Measurements from ENCODE around the gene PLIN5. TPM values are rescaled to one million over a fixed set of nuclear protein-coding genes. Genes with fewer than 3 reads are reported as not detected.

PLIN5 gene
- total RNA-seq, 1 donor from 2014 or later = 0.40 TPM

DNA sequence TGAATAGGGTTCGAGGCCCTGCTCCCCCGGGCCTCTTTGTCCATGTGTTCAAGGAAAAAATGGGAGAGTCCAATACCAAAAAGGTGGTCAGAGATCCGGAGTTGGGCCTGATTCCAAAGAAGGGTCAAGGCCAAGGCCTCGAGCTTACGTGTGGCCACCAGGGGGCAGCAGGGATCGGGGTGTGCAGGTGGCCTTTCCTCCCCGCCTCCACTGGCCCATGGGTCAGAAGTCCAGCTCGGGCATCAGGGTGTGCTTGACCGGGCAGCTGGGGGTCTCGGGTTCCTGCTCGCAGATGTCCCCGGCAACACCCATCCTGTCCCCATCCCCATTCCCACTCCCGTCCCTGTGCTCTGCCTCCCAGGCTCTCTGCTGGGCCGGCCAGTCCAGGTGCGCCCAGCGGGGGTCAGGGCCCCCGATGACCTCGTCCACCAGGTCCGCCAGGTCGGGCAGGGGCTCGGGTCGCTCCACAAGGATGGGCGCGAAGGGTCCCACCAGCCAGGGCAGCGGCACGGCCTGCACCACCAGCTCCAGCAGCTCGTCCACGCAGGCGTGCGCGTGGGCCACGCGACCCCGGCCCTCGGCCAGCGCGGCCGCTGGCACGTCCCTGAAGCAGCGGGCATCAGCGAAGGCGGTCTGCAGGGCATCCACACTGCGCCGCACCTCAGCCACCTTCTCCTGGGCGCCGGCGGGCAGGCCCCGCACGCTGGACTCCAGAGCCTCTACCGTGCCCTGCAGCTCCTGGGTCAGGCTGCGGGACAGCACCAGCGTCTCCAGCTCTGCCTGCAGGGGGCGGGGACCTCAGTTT is 11.5 kb downstream of the PLIN5 start:
- DNase-seq (ENCODE audit: low read depth) = no peak

DNA sequence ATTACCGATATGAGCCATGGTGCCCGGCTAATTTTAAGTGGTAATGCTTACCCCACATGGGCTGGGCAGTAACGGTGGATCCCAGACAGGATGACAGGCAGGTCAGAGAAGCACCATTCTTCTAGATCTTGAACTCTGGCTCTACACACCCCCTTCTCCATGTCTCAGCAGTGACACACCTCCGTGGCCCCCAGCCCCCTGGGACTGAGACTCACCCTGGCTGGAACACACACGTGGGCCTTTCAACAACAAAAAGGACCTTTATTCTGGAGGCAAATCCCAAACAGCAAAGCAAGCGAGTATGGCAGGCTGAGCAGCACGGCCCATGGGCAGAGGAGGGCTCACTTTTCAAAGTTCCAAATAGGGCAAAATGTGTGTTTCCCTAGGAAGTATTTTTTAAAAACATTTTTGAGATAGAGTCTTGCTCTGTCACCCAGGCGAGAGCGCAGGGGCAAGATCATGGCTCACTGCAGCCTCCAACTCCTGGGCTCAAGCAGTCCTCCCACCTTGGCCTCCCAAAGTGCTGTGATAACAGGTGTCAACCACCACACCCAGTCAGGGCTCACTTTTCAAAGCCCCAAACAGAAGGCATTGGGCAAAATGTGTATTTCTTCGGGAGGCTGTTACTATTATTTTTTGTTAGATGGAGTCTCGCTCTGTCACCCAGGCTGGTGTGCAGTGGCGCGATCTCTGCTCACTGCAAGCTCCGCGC is 12.6 kb downstream of the PLIN5 start:
- DNase-seq (ENCODE audit: low read depth) = no peak

GRCh38 chr19:4521888-4522242 is 13.2 kb downstream of the PLIN5 start:
- no peak for DNase-seq (ENCODE audit: low read depth)

DNA sequence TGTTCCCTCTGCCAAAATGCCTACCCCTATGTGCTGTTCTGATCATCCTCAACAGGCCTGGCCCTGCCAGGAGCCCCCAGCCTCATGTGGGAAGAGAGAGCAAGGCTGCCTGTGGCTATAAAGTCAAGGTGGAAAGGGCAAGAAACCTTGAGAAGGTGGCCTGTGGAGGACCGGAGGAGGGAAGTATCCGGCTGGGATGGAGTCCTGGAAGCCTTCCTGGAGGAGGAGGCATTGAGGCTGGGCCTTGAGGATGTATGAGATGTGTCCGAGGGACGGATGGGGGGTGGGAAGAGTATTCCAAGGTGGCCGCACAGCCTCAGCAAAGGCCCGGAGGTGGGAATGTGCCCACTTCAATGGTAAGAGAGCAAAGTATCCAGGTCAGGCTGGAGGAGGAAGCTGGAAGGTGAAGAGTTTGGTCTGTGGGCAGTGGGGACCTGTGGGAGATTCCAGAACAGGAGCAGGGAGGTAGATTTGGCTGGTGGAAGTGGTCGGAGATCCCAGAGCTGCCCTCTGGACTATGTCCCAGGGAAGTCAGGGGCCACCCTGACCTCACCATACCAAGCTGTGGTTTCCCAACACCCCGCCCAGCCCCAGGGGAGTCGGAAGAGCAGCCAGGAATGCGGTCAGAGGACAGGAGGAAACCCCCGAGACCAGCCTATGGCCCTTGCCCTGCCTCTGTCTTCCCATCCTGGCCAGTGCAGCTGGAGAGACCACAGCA is 13.7 kb downstream of the PLIN5 start:
- DNase-seq (ENCODE audit: low read depth) = peak; percentile 22

DNA sequence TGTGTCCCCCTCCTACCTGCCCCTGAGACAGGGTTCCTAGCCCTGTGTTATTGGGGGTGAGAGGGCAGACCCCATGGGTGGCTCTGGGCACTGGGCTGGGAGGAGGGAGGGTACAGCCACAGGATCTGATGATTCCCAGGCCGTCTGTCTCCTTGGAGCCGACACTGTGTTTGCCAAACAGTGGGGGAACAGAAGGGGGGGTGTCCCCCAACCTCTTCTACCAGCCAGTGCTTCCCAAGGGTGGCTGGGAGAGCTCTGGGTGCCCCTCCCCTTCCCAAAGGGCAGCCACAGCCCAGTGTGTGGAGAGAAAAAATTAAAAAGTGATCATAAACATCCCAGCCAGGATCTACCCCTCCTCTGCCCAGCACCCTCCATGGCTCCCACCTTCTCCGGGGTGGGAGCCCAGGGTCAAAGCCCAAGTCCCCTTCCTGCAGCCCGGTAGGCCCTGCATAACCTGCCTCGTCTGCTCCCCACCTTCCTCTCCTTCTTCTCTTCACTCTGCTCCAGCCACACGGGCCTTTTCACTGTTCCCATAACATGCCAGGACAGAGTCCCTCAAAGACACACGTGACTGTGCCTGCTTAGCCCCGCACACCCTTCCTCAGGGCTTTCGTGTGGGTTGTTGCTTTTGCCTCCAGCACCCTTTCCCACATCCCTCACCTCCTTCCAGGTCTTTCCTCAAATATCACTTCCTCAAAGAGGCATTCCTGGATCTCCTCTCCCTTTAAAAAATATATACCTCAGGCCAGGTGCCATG is 15.3 kb downstream of the PLIN5 start:
- DNase-seq (ENCODE audit: low read depth) = no peak

GRCh38 chr19:4519172-4519496 is 15.9 kb downstream of the PLIN5 start:
- DNase-seq (ENCODE audit: low read depth) = no peak

DNA sequence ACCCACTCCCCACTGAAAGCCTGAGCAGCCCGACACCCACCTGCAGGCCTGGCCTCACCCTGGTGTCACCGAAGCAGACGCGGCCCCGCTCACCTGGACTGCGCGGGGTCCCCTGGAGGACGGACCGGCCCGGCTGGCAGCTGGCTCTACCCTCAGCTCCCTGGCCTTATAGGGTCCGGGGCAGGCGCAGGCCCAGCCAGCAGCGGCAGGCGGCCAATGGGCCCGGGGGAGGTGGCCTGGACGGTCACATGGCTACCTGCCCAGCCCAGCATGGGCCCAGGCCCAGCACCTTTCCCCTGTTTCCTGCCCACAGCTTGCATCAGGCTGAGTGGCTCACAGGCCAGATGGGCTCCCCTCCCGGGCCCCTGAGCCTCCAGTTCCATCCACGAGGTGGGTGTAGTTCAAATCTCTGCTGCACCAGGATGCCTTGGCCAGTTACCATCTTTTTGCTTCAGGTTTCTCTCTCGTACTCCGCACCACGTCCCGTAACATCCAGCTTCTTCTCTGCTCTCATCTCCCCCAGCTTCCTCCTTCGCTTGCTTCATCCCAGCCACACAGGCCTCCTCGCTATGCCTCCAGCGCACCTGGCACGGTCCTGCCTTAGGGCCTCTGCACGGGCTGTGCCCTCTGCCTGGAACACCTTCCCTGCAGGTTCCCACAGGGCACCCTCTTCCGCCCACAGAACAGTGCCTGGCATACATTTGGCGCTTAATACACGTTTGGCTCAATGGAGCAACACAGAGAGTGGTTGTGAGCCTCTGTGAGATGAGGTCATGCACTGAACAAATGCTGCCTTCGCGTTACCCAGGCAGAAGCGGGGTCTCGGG is 16.5 kb downstream of the PLIN5 start, which contains the start of gene PLIN4:
TSS of gene PLIN4 (minus strand) at position 142 of the 827 bp plus-strand sequence. CDS start 214 bp downstream, outside the sequence.
- DNase-seq (ENCODE audit: low read depth) = no peak

- no peak for DNase-seq (ENCODE audit: low read depth)
Measured at GRCh38 chr19:4517451-4518057, 17.5 kb downstream of the PLIN5 start.

DNA sequence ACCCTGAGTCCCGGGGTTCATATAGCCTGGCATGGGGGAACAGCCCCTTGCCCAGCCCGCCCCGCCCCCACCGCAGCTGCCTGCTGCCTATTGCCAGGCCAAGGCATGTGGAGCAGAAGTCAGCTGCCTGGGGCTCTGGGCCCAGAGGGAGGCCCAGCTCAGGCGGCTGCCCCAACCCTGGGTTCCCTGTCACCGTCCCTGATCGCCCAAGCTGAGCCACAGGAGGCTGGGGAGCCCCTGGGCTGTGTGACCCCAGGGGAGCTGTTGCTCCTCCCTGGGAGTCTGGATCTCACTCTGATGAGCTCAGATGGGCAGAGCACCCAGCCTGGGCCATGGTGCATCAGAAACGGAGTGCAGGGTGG is 18.1 kb downstream of the PLIN5 start:
- no peak for DNase-seq (ENCODE audit: low read depth)

DNA sequence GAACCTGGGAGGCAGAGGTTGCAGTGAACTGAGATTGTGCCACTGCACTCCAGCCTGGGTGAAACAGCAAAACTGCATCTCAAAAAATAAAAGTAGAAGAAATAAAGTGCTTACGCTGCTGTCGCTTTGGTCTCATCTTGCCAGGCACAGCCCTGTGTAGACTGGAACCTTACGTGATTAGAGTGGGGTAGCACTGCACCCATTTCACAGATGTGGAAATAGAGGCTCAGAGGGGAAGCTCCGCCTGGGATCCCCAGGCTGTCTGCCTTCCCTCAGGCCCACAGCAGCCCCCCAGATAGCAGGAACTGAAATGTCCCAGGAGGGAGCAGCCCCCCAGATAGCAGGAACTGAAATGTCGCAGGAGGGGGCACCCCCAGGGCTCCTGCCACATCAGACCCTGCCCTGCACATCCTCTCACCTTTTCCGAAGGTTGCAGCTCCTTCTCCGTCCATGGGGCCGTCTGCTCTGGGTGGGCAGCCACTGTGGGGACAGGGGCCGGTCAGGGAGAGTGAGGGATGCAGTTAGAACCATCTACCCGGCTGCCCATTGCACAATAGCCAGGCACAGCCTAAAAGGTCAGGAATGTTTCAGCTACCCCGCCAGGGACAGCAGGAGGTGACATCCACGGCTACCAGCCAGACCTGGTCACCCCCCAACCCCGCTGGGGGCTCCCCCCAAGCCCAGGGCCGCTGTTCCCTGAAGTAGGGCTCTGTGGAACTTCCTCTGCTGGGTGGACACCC is 18.7 kb downstream of the PLIN5 start:
- DNase-seq (ENCODE audit: low read depth) = no peak

DNA sequence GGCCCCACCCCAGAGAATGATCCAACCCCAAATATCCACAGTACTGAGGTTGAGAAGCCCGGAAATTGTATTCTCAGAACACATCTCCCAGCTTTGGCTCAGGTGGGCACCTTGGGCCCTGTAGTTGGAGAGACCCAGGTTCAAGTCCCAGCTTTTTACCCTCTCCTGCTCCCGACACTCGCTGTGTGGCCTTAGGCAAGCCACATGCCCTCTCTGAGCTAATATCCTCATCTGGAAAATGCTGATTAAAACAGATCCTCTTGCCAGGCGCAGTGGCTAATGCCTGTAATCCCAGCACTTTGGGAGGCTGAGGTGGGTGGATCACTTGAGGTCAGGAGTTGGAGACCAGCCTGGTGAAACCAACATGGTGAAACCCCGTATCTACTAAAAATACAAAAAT is 19.3 kb downstream of the PLIN5 start:
- no peak for DNase-seq (ENCODE audit: low read depth)

DNA sequence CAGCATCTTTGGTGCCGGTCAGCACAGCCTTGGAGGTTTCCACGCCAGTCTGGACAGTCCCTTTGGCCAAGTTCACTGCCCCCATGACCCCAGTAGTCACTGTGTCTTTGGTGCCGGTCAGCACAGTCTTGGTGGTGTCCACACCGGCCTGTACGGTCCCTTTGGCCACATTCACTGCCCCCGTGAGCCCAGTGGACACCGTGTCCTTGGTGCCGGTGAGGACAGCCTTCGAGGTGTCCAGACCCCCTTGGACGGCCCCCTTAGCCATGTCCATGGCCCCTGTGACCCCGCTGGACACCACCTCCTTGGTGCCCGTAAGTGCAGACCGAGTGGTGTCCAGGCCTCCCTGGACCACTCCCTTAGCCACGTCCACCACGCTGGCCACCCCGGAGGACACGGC is 21.8 kb downstream of the PLIN5 start:
- no peak for DNase-seq (ENCODE audit: low read depth)

- no peak for DNase-seq (ENCODE audit: low read depth)
Measured at GRCh38 chr19:4512070-4512469, 23.0 kb downstream of the PLIN5 start.

- no peak for DNase-seq (ENCODE audit: low read depth)
Measured at GRCh38 chr19:4511300-4512054, 23.5 kb downstream of the PLIN5 start.

GRCh38 chr19:4510435-4511255 is 24.4 kb downstream of the PLIN5 start:
- no peak for DNase-seq (ENCODE audit: low read depth)

DNA sequence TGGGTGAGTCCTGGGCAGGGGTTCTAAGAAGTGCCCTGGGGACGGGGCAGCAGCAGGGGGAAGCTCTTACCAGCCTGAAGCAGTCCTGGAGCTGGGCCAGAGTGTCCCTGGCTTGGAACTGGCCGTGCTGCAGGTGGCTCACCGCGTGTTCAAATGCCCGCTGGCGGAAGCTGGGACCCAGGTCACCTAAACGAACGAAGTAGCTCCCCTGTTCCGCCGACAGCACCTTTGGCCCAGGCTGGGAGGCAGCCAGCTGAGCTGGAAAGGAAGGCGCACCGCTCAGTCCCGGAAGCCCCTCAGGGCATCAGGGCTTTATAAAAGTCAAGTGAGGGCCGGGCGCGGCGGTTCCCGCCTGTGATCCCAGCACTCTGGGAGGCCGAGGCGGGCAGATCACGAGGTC is 26.3 kb downstream of the PLIN5 start:
- DNase-seq (ENCODE audit: low read depth) = no peak

- DNase-seq (ENCODE audit: low read depth) = no peak
Measured at GRCh38 chr19:4507804-4508203, 27.2 kb downstream of the PLIN5 start.

GRCh38 chr19:4507150-4507452 is 27.9 kb downstream of the PLIN5 start:
- no peak for DNase-seq (ENCODE audit: low read depth)

Measured in renal cortical epithelial cell (primary cell).